ENCODE measurements around the gene FGF12. TPM values are rescaled to one million over a fixed set of nuclear protein-coding genes. Genes with fewer than 3 reads are reported as not detected.

FGF12 gene
- total RNA-seq, 1 experiment from 2014 or later, result 0.07 TPM

GRCh38 chr3:192563417-192563816 lies 163.9 kb downstream of the FGF12 start:
- Histone ChIP-seq H4K20me1 (ENCODE audit: insufficient read depth) (no peaks in the 10 kb centered on the region), H3K9me2 (ENCODE audit: insufficient read depth) (no peaks in the 10 kb centered on the region), H3K27ac (ENCODE audit: low read depth, low read length) (no peak overlapping the region), H3K36me3 (ENCODE audit: control insufficient read depth in 1 of 2, insufficient read depth in 2 of 2, low read length in 2 of 2) (no peaks in the 10 kb centered on the region), H3K9me3 (ENCODE audit: control insufficient read depth in 1 of 2, insufficient read depth in 1 of 2, low read depth in 1 of 2, low read length in 2 of 2) (no peaks in the 10 kb centered on the region), H3K4me3 (replicated peaks in 1 of 2; ENCODE audit: low read depth in 1 of 2, low read length in 2 of 2) (no peak overlapping the region), H3K79me2 (ENCODE audit: insufficient read depth, low read length) (no peaks in the 10 kb centered on the region), H3K9ac (ENCODE audit: low read length) (no peak overlapping the region), H2AFZ (ENCODE audit: low read depth, low read length, poor library complexity, severe bottlenecking) (no peak overlapping the region), H3K4me1 (ENCODE audit: control insufficient read depth in 1 of 2, insufficient read depth in 2 of 2, low read length in 2 of 2) (no peaks in the 10 kb centered on the region), H3K27me3 (ENCODE audit: insufficient read depth, low read length) (peaks cover 13% of the 10 kb centered on the region), H3K4me2 (ENCODE audit: low read length) (no peak overlapping the region)
- no peak for ATAC-seq
- ChIA-PET RAD21 (ENCODE audit: low non-redundant PET in 1 of 2, low total read pairs in 2 of 2, uncharacterized antibody in 2 of 2, unreplicated experiment in 2 of 2) (no interaction called here), CTCF (no interaction called here), POLR2A (no interaction called here)
- DNase-seq (ENCODE audit: low read depth, low spot score), result no peak
- TF ChIP-seq POLR2AphosphoS5 (IDR thresholded peaks at IDR 0.05; ENCODE audit: low read depth, low read length) (no peak), YY1 (IDR thresholded peaks at IDR 0.05; ENCODE audit: extremely low read depth, insufficient replicate concordance, low read depth, low read length) (no peak), ELF1 (IDR thresholded peaks at IDR 0.05; ENCODE audit: borderline replicate concordance, low read depth) (no peak), EZH2phosphoT487 (IDR thresholded peaks at IDR 0.05; ENCODE audit: borderline replicate concordance) (no peak), TCF7L2 (IDR thresholded peaks at IDR 0.05; ENCODE audit: borderline replicate concordance, extremely low read depth, insufficient read depth, insufficient read length) (no peak), SIN3A (IDR thresholded peaks at IDR 0.05; ENCODE audit: low read depth) (no peak), EGR1 (IDR thresholded peaks at IDR 0.05; ENCODE audit: low read depth) (no peak), FOSL1 (IDR thresholded peaks at IDR 0.05; ENCODE audit: low read depth) (no peak), ATF3 (IDR thresholded peaks at IDR 0.05) (no peak), SRF (IDR thresholded peaks at IDR 0.05; ENCODE audit: low read depth) (no peak), MAX (IDR thresholded peaks at IDR 0.05) (no peak)
- BruUV-seq (replicated peaks), result no TSS peak
- intact Hi-C loops (cut with micrococcal nuclease), result loop anchor here (10.0 kb wide), 1 partner anchor 891 kb away; no protein-coding TSS in a partner anchor

GRCh38 chr3:192553707-192554106 lies 173.6 kb downstream of the FGF12 start:
- no peak overlapping the region for H3K9ac ChIP-seq (ENCODE audit: low read length)
- no peaks in the 10 kb centered on the region for H3K9me3 ChIP-seq (ENCODE audit: control insufficient read depth in 1 of 2, insufficient read depth in 1 of 2, low read depth in 1 of 2, low read length in 2 of 2)
- RAD21 ChIA-PET (ENCODE audit: low non-redundant PET in 1 of 2, low total read pairs in 2 of 2, uncharacterized antibody in 2 of 2, unreplicated experiment in 2 of 2), result no interaction called here
- no peak overlapping the region for H3K4me3 ChIP-seq (replicated peaks in 1 of 2; ENCODE audit: low read depth in 1 of 2, low read length in 2 of 2)
- H3K27me3 ChIP-seq (ENCODE audit: insufficient read depth, low read length), result peaks cover 12% of the 10 kb centered on the region; the same call in 1 of the 2 replicates
- TF ChIP-seq FOSL1 (IDR thresholded peaks at IDR 0.05; ENCODE audit: low read depth) (no peak), CBX3 (IDR thresholded peaks at IDR 0.05; ENCODE audit: low read depth) (no peak), SIN3A (IDR thresholded peaks at IDR 0.05; ENCODE audit: low read depth) (no peak), ZNF274 (IDR thresholded peaks at IDR 0.05; ENCODE audit: low read depth, low read length) (no peak), REST (IDR thresholded peaks at IDR 0.05; ENCODE audit: low read depth) (no peak), EZH2 (IDR thresholded peaks at IDR 0.05) (no peak), CTCF (IDR thresholded peaks at IDR 0.05 in 2 of 3, conservative IDR thresholded peaks at IDR 0.05 in 1 of 3; ENCODE audit: borderline replicate concordance in 1 of 3, insufficient read depth in 1 of 3, low read depth in 2 of 3, low read length in 2 of 3) (no peak)
- no peaks in the 10 kb centered on the region for H3K9me2 ChIP-seq (ENCODE audit: insufficient read depth)
- POLR2A ChIA-PET, result no interaction called here
- H3K27ac ChIP-seq (ENCODE audit: low read depth, low read length), result no peak overlapping the region
- BruUV-seq (replicated peaks), result no TSS peak
- no peaks in the 10 kb centered on the region for H3K4me1 ChIP-seq (ENCODE audit: control insufficient read depth in 1 of 2, insufficient read depth in 2 of 2, low read length in 2 of 2)
- no peaks in the 10 kb centered on the region; the same call in 1 of the 2 replicates for H4K20me1 ChIP-seq (ENCODE audit: insufficient read depth)
- no peaks in the 10 kb centered on the region for H3K36me3 ChIP-seq (ENCODE audit: control insufficient read depth in 1 of 2, insufficient read depth in 2 of 2, low read length in 2 of 2)
- DNase-seq (ENCODE audit: low read depth, low spot score), result no peak
- intact Hi-C loops (cut with micrococcal nuclease), result no loop called here
- CTCF ChIA-PET, result no interaction called here
- H3K79me2 ChIP-seq (ENCODE audit: insufficient read depth, low read length), result no peaks in the 10 kb centered on the region
- no peak overlapping the region for H3K4me2 ChIP-seq (ENCODE audit: low read length)
- no peak for ATAC-seq
- H2AFZ ChIP-seq (ENCODE audit: low read depth, low read length, poor library complexity, severe bottlenecking), result no peak overlapping the region
